Body of pancreas (tissue), 4 donors: ENCODE measurements around the gene SNAPC2.

Experiments used
- POLR2A ChIP-seq, 3 donors: fragments of 450-650 bp; IDR thresholded peaks; one replicate each; pipeline ENCODE4 v1.6.1; 2016; ENCODE audit warnings: antibody characterized with exemption in 3 of 3, mild to moderate bottlenecking in 2 of 3
- TF ChIP-seq, protein P1 (sequence below), 7 experiments: fragments of 450-650 bp in 4 of 7; fragments of 200-600 bp in 3 of 7; sonication (generic) in 3 of 7; IDR thresholded peaks; one replicate each; pipeline ENCODE4 v1.5.1; 2016 to 2019; ENCODE audit warnings: antibody characterized with exemption in 7 of 7

- TF ChIP-seq, protein P1, sequence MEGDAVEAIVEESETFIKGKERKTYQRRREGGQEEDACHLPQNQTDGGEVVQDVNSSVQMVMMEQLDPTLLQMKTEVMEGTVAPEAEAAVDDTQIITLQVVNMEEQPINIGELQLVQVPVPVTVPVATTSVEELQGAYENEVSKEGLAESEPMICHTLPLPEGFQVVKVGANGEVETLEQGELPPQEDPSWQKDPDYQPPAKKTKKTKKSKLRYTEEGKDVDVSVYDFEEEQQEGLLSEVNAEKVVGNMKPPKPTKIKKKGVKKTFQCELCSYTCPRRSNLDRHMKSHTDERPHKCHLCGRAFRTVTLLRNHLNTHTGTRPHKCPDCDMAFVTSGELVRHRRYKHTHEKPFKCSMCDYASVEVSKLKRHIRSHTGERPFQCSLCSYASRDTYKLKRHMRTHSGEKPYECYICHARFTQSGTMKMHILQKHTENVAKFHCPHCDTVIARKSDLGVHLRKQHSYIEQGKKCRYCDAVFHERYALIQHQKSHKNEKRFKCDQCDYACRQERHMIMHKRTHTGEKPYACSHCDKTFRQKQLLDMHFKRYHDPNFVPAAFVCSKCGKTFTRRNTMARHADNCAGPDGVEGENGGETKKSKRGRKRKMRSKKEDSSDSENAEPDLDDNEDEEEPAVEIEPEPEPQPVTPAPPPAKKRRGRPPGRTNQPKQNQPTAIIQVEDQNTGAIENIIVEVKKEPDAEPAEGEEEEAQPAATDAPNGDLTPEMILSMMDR (IDR thresholded peaks at IDR 0.05) = no peak
- no peak for TF ChIP-seq POLR2A (IDR thresholded peaks at IDR 0.05)
These were observed 1.3 kb upstream of the SNAPC2 start for GRCh38 chr19:7918615-7919421.
